Activated effector memory CD4-positive, alpha-beta T cell treated with anti-CD3 and anti-CD28 coated beads, Interleukin-2, amount 50 U/mL, for 16 hours (primary cell): ENCODE data around the gene IFI27L2.
A peak's percentile ranks its signal among the peaks of the same experiment; 100 is the strongest.

Source experiments
- DNase-seq: peaks from one replicate; pipeline ENCODE4 v3.0.0-alpha.2; 2020

Gene IFI27L2

GRCh38 chr14:94121485-94121884, 7.9 kb downstream of the IFI27L2 start:
- peak; percentile 30 for DNase-seq

GRCh38 chr14:94120667-94121340, 8.6 kb downstream of the IFI27L2 start:
- DNase-seq: peak; percentile 13

GRCh38 chr14:94119071-94119470, 10.3 kb downstream of the IFI27L2 start:
- peak; percentile 43 for DNase-seq

DNA sequence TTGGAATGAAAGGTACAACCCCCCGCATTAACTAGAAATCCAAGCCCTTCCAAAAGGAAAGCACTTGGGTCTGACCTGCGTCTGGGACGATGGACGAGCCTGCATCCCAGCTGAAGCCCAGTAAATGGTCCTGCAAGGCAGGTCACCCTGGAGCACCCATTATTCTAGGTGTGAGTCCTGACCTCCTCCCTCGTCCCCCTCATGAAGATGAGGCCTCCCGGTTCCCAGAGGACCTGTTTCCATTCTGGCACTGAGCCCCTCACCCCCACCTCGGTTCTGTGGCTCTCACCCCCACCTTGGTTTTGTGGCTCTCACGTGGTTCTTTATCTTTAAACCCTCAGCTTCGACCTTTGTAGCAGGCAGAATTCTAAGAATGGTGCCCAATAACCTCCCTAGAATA, 11.5 kb downstream of the IFI27L2 start:
- peak; percentile 45 for DNase-seq

GRCh38 chr14:94116701-94117100, 12.7 kb downstream of the IFI27L2 start:
- peak; percentile 44 for DNase-seq

DNA sequence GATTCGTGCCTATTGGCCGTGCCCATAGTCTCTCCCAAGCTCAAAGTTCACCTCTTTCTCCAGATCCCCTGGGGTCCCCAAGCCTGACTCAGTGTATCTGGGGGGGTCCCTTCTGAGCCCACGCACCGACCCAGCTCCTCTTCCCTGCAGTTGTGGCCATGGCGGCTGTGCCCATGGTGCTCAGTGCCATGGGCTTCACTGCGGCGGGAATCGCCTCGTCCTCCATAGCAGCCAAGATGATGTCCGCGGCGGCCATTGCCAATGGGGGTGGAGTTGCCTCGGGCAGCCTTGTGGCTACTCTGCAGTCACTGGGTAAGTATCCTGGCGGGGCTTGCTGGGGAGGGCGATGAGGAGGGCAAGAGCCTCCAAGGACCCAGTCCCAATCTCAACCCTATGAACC, 13.8 kb downstream of the IFI27L2 start:
- peak; percentile 37 for DNase-seq

GRCh38 chr14:94115058-94115591, 14.3 kb downstream of the IFI27L2 start:
- DNase-seq: peak; percentile 25

GRCh38 chr14:94114589-94115057, 14.8 kb downstream of the IFI27L2 start:
- peak; percentile 6 for DNase-seq

- DNase-seq: peak; percentile 33
Measured at GRCh38 chr14:94113908-94114588, 15.4 kb downstream of the IFI27L2 start.

- no peak for DNase-seq
Measured at GRCh38 chr14:94113490-94113889, 15.9 kb downstream of the IFI27L2 start.

DNA sequence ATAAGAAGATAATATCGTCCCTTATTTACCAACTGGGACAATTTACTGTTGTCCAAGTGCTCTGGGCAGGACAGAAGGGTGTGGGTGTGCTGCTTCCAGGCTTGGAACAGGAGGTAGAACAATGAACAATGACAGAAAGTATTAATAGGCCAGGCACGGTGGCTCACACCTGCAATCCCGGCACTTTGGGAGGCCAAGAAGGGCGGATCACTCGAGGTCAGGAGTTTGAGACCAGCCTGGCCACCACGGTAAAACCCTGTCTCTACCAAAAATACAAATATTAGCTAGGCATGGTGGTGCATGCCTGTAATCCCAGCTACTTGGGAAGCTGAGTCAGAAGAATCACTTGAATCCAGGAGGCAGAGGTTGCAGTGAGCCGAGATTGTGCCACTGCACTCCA, 16.3 kb downstream of the IFI27L2 start:
- DNase-seq: no peak

DNA sequence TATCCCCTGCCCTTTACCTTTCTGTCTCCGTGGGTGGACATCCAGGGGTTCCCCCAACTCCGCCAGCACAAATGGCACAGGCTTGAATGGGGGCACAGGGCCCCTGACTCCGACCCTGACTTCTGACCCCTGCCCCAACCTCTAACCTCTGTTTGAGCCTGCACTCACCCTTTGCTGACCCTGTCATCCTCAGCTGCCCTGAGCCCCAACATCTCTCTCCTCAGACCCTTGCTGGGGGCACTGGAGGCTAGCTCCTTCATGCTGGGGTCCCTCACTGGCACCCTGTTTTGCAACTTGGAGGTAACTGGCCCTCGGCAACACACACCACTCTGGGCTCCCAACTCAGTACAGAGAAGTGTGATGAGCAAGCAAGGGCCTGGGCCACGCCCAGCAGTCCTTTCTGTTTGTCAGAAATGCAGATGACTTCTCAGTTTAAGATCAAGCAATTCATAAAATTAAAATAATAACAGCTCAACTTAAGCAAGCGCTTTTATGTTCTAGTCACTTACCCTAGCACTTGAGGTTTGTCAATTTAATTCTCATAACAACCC, 16.8 kb downstream of the IFI27L2 start:
- DNase-seq: peak; percentile 45

DNA sequence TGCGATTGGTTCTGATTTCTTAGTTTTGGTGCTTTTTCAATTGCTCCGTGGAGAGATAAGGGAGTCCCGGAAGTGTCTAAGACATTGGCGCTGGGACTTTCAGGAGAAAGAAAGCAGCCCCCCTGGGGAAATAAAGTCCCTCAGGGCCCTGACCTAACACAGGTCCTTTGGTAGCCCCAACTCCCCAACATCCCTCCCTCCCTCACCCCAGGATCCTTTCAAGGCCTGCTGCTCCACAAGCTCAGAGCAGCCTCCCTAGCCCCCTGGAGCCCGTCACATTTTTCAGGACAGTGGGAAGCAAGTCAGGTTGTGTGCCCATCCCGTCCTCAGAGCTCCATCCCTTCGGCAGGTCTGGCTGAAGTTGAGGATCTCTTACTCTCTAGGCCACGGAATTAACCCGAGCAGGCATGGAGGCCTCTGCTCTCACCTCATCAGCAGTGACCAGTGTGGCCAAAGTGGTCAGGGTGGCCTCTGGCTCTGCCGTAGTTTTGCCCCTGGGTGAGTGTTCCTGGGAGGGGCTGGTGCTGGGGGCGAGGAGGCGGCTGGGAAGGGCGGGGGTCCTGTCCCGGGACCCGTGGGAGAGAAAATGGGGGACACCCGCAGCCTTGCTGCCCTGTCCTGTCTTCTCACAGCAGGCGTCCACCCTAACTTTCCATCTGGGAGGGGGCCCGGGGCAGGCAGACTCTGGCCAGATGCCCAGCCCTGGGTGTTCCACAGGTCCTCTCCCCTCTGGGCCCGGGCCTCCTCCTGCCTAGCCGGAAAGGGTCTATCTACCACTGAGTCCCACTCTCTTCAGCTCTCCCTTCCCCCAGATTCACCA, 17.9 kb downstream of the IFI27L2 start:
- DNase-seq: no peak

DNA sequence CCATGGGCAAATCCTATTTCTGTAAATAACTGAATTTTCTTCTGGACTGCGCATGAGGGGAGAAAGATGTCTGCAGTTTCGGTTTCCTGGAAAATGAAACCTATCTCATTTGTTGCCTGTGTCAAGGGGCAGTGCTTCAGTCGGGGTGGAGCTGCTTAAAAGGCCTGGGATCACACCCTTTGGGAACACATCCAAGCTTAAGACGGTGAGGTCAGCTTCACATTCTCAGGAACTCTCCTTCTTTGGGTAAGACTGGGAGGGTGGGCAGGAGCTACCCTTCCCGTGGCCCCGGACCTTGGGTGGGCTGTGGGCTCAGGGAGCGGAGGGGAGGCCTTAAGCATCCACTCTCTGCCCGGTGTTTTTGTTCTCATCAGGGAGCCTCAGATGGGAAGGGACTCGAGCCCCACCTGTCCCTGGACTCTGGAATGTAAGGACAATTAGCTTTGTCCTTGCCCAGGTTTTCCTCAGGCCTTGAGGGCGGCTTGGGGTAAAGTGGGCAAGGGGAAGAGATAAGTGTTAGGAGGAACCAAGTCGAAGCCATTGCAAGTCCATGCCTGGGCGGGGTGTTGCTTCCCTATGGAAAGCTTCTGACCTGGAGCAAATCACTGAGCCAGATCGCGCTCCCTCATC, 18.7 kb downstream of the IFI27L2 start, which contains the start of gene IFI27:
Gene IFI27, plus strand, starts transcription at position 185 of the 630 bp plus-strand sequence.
- no peak for DNase-seq

DNA sequence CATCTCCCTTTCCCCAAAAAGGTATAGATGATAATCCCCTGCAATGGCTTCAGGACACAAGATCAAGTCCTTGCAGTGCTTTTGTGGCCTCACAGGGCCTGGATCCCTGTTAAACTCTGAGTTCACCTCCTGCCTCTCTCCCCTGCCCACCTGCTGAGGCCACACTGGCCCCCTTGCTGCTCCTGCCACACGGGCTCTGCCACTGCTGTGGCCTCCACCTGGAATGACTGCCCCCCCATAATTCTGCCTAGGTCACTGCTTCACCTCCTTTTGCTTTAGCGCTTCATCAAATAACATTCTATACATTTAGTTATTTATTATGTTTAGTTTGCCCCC, 19.5 kb downstream of the IFI27L2 start:
- no peak for DNase-seq

DNA sequence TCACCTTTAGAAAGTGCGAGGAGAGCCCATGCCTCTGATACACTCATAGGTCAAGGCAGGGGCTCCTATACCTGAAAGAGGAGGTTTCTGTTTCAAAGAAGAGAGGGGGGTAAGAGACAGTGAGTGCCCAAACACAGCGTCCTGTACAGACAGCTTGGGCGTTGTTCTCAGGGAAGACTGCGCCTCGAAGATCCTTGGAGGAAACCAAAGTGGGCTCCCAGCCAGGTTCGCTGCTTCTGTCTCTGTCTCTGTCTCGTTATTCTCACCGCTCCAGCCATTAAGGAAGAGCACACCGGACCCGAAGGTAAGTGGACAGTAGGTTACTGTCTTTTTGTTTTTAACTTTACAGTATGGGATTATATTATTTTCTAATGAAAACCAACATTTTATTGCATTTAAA, 24.7 kb downstream of the IFI27L2 start:
- no peak for DNase-seq

DNA sequence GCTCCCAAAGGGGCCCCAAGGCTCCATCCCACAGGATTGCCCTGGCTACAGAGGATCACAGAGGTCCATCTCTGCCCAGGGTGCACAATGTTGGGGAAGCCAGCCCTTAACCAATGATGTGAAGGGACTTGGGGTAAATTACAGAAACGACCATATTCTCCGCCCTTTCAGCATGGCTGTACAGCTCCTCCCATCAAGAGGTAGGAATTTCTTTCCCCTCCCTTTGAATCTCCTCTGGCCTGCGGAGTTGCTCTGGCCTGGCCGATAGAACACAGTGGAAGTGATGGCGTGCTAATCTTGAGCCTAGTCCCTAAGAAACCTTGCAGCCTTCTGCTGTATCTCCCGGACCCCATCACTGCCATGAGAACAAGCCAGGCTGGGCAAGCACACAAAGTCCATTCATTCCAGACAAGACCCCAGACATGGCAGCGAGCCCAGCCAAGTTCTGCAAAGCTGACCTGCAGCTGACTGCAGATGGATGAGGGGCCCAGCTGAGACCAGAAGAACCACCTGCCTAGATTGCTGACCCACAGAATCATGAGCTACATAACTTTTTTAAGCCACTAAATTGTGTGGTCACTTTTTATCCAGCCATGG, 25.8 kb downstream of the IFI27L2 start:
- no peak for DNase-seq

- DNase-seq: no peak
Measured at GRCh38 chr14:94102768-94103482, 26.5 kb downstream of the IFI27L2 start.

DNA sequence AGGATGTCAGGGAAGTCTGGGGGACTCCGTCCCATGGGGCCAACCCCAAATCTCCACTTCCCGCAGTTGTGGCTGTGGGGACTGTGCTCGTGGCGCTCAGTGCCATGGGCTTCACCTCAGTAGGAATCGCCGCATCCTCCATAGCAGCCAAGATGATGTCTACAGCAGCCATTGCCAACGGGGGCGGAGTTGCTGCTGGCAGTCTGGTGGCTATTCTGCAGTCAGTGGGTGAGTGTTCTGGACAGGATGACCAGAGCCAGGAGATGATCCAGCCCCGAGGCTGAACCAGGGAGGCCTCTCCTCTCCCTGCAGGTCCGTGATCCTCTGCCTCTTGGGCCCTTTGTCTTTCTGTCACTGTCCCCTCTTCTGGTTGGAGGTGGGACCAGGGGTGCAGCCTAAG, 27.7 kb downstream of the IFI27L2 start:
- no peak for DNase-seq

- DNase-seq: no peak
Measured at GRCh38 chr14:94100847-94101246, 28.6 kb downstream of the IFI27L2 start.

DNA sequence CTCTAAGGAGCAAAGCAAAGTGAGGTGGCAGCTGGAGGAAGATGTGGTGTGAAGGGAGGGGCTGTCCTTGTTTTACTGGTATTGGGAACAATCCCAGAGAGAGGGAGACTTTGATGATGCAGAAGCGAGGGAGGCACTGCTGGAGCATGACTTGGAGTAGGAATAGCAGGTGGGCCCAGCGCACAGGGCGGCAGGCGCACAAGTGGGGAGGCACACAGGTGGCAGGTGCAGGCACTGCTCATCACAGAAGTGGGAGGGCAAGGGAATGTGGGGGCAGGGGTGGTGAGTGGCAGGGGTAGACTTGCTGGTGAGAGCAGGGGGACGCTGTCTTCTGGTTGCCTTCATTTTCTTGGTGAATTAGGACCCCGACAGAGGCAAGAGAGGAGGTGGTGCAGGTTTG, 30.4 kb downstream of the IFI27L2 start:
- DNase-seq: no peak
